CD8-positive, alpha-beta memory T cell (primary cell): ENCODE measurements around the gene AKAP10. TPM values are rescaled to one million over a fixed set of nuclear protein-coding genes. Genes with fewer than 3 reads are reported as not detected.
"Not testable (repeated sequence)": the region's sequence is repeated elsewhere in the genome, so short reads cannot be mapped to it uniquely, and the experiment has no call there.

ENCODE experiments used
- CTCF ChIA-PET: fragments of 350-600 bp; sonication (Branson Sonifier 250); formaldehyde crosslinking; loops from one replicate; lab custom pipeline; 2021; ENCODE audit warnings: antibody characterized with exemption; lab: Charles Lee
- POLR2A ChIA-PET: fragments of 350-600 bp; sonication (Branson Sonifier 250); formaldehyde crosslinking; loops from one replicate; lab custom pipeline; 2021; ENCODE audit warnings: antibody characterized with exemption; lab: Charles Lee
- DNase-seq, 5 donors: peaks; one replicate each; pipeline versions ENCODE4 v3.0.0 to v3.0.0-alpha.2; 2020 to 2022; ENCODE audit warnings: mixed read lengths in 1 of 5
- H3K27ac ChIP-seq: one replicate; pipeline ENCODE4 v1.7.0; 2013; ENCODE audit warnings: low read depth, mild to moderate bottlenecking, low read length, moderate library complexity
- H3K27me3 ChIP-seq: 2 replicates; pipeline ENCODE4 v1.7.0; 2013; ENCODE audit warnings: low read length, mild to moderate bottlenecking; ENCODE audit not compliant: insufficient read depth, poor library complexity, severe bottlenecking
- H3K36me3 ChIP-seq: 2 replicates; pipeline ENCODE4 v1.7.0; 2013; ENCODE audit warnings: mild to moderate bottlenecking, low read length, moderate library complexity; ENCODE audit not compliant: insufficient read depth
- H3K4me1 ChIP-seq: 2 replicates; pipeline ENCODE4 v1.7.0; 2013; ENCODE audit warnings: mild to moderate bottlenecking, low read length, moderate library complexity; ENCODE audit not compliant: insufficient read depth
- H3K4me3 ChIP-seq: 2 replicates; pipeline ENCODE4 v1.7.0; 2013; ENCODE audit warnings: mild to moderate bottlenecking, low read length
- H3K9me3 ChIP-seq: 2 replicates; pipeline ENCODE4 v1.7.0; 2013; ENCODE audit warnings: mild to moderate bottlenecking, low read length
- H3K27ac Mint-ChIP-seq, 8 donors: one replicate each; pipeline ENCODE4 v1.8.0; 2020 to 2021; ENCODE audit warnings: mixed read lengths in 8 of 8, mild to moderate bottlenecking in 6 of 8, inconsistent platforms in 3 of 8, moderate library complexity in 3 of 8
- H3K27me3 Mint-ChIP-seq, 2 donors: one replicate each; pipeline ENCODE4 v1.8.0; 2020 to 2021; ENCODE audit warnings: mixed read lengths in 2 of 2, mild to moderate bottlenecking in 1 of 2, moderate library complexity in 1 of 2
- H3K36me3 Mint-ChIP-seq, 3 donors: one replicate each; pipeline ENCODE4 v1.8.0; 2020 to 2021; ENCODE audit warnings: mixed read lengths in 3 of 3, inconsistent platforms in 1 of 3, mild to moderate bottlenecking in 1 of 3
- H3K4me1 Mint-ChIP-seq, 3 donors: one replicate each; pipeline ENCODE4 v1.8.0; 2020 to 2021; ENCODE audit warnings: mixed read lengths in 3 of 3, inconsistent platforms in 1 of 3, mild to moderate bottlenecking in 1 of 3
- H3K4me3 Mint-ChIP-seq, 7 donors: one replicate each; pipeline ENCODE4 v1.8.0; 2020 to 2021; ENCODE audit warnings: mixed read lengths in 7 of 7, mild to moderate bottlenecking in 6 of 7, moderate library complexity in 4 of 7, inconsistent platforms in 2 of 7
- H3K9me3 Mint-ChIP-seq, 5 donors: one replicate each; pipeline ENCODE4 v1.8.0; 2020 to 2022; ENCODE audit warnings: mixed read lengths in 5 of 5, mild to moderate bottlenecking in 3 of 5, moderate library complexity in 2 of 5, inconsistent platforms in 1 of 5
- polyA plus RNA-seq: library from polyadenylated mRNA; unstranded; fragments of 300-500 nt; fragmentation: Illumina TruSeq; gene quantifications from one replicate; pipeline ENCODE4 v1.2.3, GENCODE V29; 2021
- total RNA-seq, 2 experiments: library from RNA; stranded (reverse); gene quantifications; one replicate each; pipeline ENCODE4 v1.2.3, GENCODE V29; 2021

AKAP10 gene
- total and polyA plus RNA-seq, 3 experiments from 2014 or later, result 24.1 to 32.6 (median 31.7) TPM

GRCh38 chr17:19867329-19868078 lies 110.1 kb downstream of the AKAP10 start, which contains the start of gene ULK2:
Gene ULK2 (minus strand): TSS chr17:19867936. CDS start chr17:19867417, 519 bp downstream.
- H3K36me3 ChIP-seq, result no peaks in the 10 kb centered on the region
- H3K27me3 Mint-ChIP-seq, result no peaks in the 10 kb centered on the region
- peak within 1 kb of the TSS; percentile 33 to 74 (median 62) for H3K27ac Mint-ChIP-seq
- no peaks in the 10 kb centered on the region for H3K27me3 ChIP-seq
- POLR2A ChIA-PET, result interaction anchor here (1.8 kb wide), 1 partner anchor 110 kb away, joined by 6 read pairs; the partner anchor contains the start of gene AKAP10
- H3K4me1 ChIP-seq, result peaks cover 20% of the 10 kb centered on the region
- H3K9me3 ChIP-seq, result no peaks in the 10 kb centered on the region
- H3K36me3 Mint-ChIP-seq, result peaks cover 0 to 5% (median 0%) of the 10 kb centered on the region in 3 donors
- H3K9me3 Mint-ChIP-seq, result no peaks in the 10 kb centered on the region
- DNase-seq, result peak; percentile 14 to 65 (median 48)
- H3K27ac ChIP-seq, result peak within 1 kb of the TSS; percentile 43
- CTCF ChIA-PET, result interaction anchor here (1.0 to 1.8 kb wide), 4 partner anchors 9 to 43 kb away, joined by 3 to 8 read pairs (median 4); no protein-coding TSS in a partner anchor
- H3K4me1 Mint-ChIP-seq, result peaks cover 7 to 20% (median 16%) of the 10 kb centered on the region in 3 donors
- peak within 1 kb of the TSS; percentile 67 for H3K4me3 ChIP-seq
- peak within 1 kb of the TSS; percentile 79 to 91 (median 83) for H3K4me3 Mint-ChIP-seq

GRCh38 chr17:19867079-19867328 lies 110.6 kb downstream of the AKAP10 start:
- CTCF ChIA-PET, result interaction anchor here (1.8 kb wide), 1 partner anchor 10 kb away, joined by 8 read pairs; no protein-coding TSS in a partner anchor

GRCh38 chr17:19865021-19865420 lies 112.6 kb downstream of the AKAP10 start:
- Mint-ChIP-seq H3K4me3 (peak overlapping the region in 2 of 7 donors; percentile 58 to 69), H3K9me3 (no peaks in the 10 kb centered on the region), H3K27ac (no peak overlapping the region), H3K27me3 (no peaks in the 10 kb centered on the region), H3K36me3 (peaks cover 0 to 11% (median 0%) of the 10 kb centered on the region in 3 donors), H3K4me1 (peaks cover 7 to 20% (median 16%) of the 10 kb centered on the region in 3 donors)
- Histone ChIP-seq H3K9me3 (no peaks in the 10 kb centered on the region), H3K36me3 (no peaks in the 10 kb centered on the region), H3K4me1 (peaks cover 14% of the 10 kb centered on the region), H3K27ac (no peak overlapping the region), H3K27me3 (no peaks in the 10 kb centered on the region), H3K4me3 (no peak overlapping the region)
- no peak for DNase-seq
- POLR2A ChIA-PET, result no interaction called here
- CTCF ChIA-PET, result interaction anchor here (1.4 kb wide), 1 partner anchor 128 kb away, joined by 3 read pairs; no protein-coding TSS in a partner anchor

More at GRCh38 chr17:19867079-19867328, 110.6 kb downstream of the AKAP10 start:
- Histone ChIP-seq H3K27ac (peak overlapping the region; percentile 43), H3K9me3 (no peaks in the 10 kb centered on the region), H3K4me3 (peak overlapping the region; percentile 67), H3K36me3 (no peaks in the 10 kb centered on the region), H3K4me1 (peaks cover 20% of the 10 kb centered on the region), H3K27me3 (no peaks in the 10 kb centered on the region)
- H3K4me1 Mint-ChIP-seq, result peaks cover 7 to 20% (median 16%) of the 10 kb centered on the region in 3 donors
- H3K4me3 Mint-ChIP-seq, result peak overlapping the region; percentile 72 to 91 (median 82)
- DNase-seq, result peak in 4 of 5 donors; percentile 14 to 66 (median 30)
- peaks cover 0 to 7% (median 0%) of the 10 kb centered on the region in 3 donors for H3K36me3 Mint-ChIP-seq
- POLR2A ChIA-PET, result interaction anchor here (1.8 kb wide), 1 partner anchor 110 kb away, joined by 6 read pairs; the partner anchor contains the start of gene AKAP10
- H3K27me3 Mint-ChIP-seq, result no peaks in the 10 kb centered on the region
- H3K9me3 Mint-ChIP-seq, result no peaks in the 10 kb centered on the region
- peak overlapping the region; percentile 17 to 74 (median 62) for H3K27ac Mint-ChIP-seq

- H3K4me1 Mint-ChIP-seq, POLR2A ChIA-PET, H3K27me3 ChIP-seq, H3K4me3 ChIP-seq, DNase-seq, H3K27me3 Mint-ChIP-seq, H3K4me1 ChIP-seq, H3K4me3 Mint-ChIP-seq, H3K36me3 ChIP-seq, H3K9me3 Mint-ChIP-seq, CTCF ChIA-PET, H3K27ac Mint-ChIP-seq, H3K9me3 ChIP-seq, H3K27ac ChIP-seq: not testable (repeated sequence)
- peaks cover under 1 to 21% (median 3%) of the 10 kb centered on the region in 3 donors for H3K36me3 Mint-ChIP-seq
Measured at GRCh38 chr17:19860647-19861177, 116.9 kb downstream of the AKAP10 start.

GRCh38 chr17:19857640-19858039 lies 120.0 kb downstream of the AKAP10 start:
- no peaks in the 10 kb centered on the region for H3K27me3 ChIP-seq
- H3K36me3 ChIP-seq, result no peaks in the 10 kb centered on the region
- no peak overlapping the region for H3K4me3 Mint-ChIP-seq
- H3K27ac ChIP-seq, result no peak overlapping the region
- POLR2A ChIA-PET, result no interaction called here
- peaks cover 4 to 25% (median 4%) of the 10 kb centered on the region in 3 donors for H3K36me3 Mint-ChIP-seq
- no peaks in the 10 kb centered on the region for H3K27me3 Mint-ChIP-seq
- peak overlapping the region in 1 of 8 donors; percentile 0 for H3K27ac Mint-ChIP-seq
- H3K4me1 ChIP-seq, result no peaks in the 10 kb centered on the region
- H3K9me3 Mint-ChIP-seq, result no peaks in the 10 kb centered on the region
- no peaks in the 10 kb centered on the region for H3K4me1 Mint-ChIP-seq
- DNase-seq, result no peak
- CTCF ChIA-PET, result interaction anchor here (0.7 kb wide), 1 partner anchor 260 kb away, joined by 3 read pairs; no protein-coding TSS in a partner anchor
- H3K4me3 ChIP-seq, result no peak overlapping the region
- no peaks in the 10 kb centered on the region for H3K9me3 ChIP-seq

Other genes with a start within 250 kb of the AKAP10 start
- gene ALDH3A1, start 229.5 kb downstream of the AKAP10 start, total RNA-seq, result not detected
- gene ALDH3A1, start 229.5 kb downstream of the AKAP10 start, polyA plus RNA-seq, result 0.32 TPM
- 1 to 10 TPM; 4.6 to 5.8 TPM for gene ULK2, start 109.9 kb downstream of the AKAP10 start, total RNA-seq
- 6.9 TPM for gene ULK2, start 109.9 kb downstream of the AKAP10 start, polyA plus RNA-seq
- 10 to 100 TPM; 12.5 to 13.4 TPM for gene SPECC1, start 31.5 kb upstream of the AKAP10 start, total RNA-seq
- 15.9 TPM for gene SPECC1, start 31.5 kb upstream of the AKAP10 start, polyA plus RNA-seq